SK-N-DZ (cell line): ENCODE results near the gene HIVEP3.

ENCODE experiments used
- DNase-seq: peaks from one replicate; pipeline ENCODE4 v3.0.0-alpha.2; 2015; ENCODE audit warnings: low spot score

HIVEP3 gene

GRCh38 chr1:41485605-41486004 lies 433.1 kb downstream of the HIVEP3 start:
- no peak for DNase-seq

GRCh38 chr1:41484402-41485241 lies 434.1 kb downstream of the HIVEP3 start, which contains the start of gene EDN2:
EDN2 (minus strand) TSS chr1:41484683; CDS start chr1:41484601, 82 bp downstream.
- no peak for DNase-seq

GRCh38 chr1:41483960-41484401 lies 434.7 kb downstream of the HIVEP3 start:
- no peak for DNase-seq

DNA sequence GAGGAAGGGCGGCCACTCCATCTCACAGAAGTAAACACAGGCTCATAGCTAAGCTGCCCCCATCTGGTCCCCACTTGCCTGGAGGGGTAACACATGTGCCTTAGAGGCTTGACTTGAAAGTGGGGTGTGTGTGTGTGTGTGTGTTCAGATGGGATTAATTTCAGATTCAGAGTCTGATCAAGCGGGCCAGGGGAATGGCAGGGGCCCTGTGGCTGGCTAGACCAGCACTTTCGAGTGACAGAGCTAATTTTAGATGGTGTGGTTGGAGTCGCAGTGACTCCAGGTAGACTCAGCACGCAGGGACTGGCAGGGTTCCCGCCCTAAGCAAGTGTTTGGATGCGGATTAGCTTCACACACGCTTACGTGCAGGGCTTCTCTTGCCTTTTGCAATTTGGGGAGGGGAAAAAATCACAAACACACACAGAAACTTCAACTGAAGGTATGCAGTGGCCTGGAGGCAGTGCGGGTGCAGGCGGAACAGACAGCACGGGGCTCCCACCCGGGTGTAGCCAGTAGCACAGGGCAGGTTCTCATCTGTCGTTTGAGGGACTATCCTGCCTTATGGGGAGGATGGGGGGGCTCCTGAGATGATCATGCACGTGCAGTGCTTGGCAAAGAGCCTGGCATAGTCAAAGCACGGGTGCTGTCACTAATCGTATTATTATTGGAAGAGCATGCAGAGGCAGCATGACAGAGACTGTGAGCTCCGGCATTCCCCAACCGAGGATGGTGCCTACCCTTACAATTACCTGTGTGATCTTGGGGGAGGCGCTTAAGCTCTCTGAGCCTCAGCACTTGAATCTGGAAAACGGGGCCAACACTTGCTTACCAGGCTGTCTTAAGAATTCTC lies 435.5 kb downstream of the HIVEP3 start:
- no peak for DNase-seq

- no peak for DNase-seq
Observed at GRCh38 chr1:41482001-41482765, 436.5 kb downstream of the HIVEP3 start.

DNA sequence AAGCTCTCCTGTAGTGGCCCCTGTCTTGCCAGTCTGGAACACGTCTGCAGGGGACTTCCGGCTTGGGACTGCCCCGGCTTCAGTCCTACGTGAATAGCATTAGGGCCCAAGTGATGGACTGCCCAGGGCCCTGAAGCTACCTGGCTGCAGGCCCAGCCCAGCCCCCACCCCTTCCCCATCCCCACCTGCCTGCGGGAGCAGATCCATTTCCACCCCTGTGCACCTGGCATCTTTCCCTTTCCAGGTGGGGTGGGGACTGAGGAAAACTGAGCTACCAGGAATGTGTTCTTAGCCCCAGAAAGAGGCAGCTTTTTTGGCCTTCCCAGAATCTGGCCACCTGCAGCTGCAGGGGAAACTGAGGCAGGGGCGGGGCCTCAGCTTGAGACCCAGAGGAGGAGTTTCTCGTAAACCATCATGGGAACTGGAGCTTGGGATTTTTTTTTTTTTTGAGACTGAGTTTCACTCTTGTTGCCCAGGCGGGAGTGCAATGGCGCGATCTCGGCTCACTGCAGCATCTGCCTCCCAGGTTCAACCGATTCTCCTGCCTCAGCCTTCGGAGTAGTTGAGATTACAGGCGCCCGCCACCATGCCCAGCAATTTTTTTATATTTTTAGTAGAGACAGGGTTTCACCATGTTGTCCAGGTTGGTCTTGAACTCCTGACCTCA lies 437.5 kb downstream of the HIVEP3 start:
- no peak for DNase-seq

DNA sequence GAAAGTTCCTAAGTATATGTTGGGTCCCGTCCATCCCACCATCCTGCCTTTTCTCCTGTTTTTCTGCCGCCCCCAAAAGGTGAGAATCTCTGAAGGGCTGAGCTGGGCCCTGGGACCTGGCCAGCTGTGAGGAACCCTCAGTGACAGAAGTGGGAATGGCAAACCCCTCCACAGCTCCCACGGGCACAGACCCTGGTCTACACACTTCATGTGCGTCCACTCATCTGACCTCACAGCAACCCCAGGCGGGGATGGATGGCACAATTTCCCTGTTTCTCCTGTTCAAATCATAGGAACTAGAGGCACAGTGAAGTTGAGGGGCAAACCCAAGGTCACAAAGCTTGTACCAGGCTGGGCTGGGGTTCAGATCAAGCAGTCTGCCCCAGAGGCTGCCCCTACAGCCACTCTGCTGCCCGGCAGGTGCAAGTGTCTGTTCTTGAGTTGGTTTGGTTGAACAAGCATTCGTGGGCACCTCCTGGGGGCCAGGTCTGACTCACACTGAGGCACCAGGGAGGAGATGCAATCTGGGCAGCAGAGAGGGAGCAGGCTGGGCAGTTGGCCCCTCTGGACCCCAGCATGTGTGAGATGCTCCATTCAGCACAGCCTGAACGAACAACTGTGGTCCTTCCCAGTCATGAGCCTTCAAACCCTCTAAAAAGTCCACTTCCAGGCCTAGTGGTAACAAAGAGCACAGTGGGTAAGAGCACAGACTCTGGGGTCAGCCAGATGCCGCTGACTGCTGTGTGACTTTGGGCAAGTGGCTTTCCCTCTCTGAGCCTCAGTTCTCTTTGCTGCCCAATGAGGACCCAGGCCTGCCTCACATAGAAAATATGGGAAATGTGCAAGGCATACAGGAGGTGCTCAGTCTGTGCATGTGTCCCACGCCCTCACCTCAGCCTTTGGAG lies 438.3 kb downstream of the HIVEP3 start:
- no peak for DNase-seq

DNA sequence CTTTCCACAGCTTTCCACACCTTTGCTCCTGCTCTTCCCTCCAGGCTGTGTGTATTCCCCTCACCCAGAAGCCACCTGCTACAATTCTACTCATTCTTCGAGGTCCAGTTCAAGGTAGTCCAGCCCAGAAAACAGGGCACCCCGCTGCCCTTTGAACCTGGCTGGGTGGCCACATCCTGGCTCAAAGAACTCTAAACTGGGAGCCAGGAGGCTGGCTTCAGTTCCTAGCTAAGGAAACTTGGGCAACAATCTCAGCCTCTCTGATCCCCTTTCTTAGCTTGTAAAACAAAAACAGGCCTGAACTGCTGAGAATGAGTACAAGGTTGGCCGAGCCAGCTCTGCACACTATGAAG lies 438.9 kb downstream of the HIVEP3 start:
- DNase-seq = no peak

DNA sequence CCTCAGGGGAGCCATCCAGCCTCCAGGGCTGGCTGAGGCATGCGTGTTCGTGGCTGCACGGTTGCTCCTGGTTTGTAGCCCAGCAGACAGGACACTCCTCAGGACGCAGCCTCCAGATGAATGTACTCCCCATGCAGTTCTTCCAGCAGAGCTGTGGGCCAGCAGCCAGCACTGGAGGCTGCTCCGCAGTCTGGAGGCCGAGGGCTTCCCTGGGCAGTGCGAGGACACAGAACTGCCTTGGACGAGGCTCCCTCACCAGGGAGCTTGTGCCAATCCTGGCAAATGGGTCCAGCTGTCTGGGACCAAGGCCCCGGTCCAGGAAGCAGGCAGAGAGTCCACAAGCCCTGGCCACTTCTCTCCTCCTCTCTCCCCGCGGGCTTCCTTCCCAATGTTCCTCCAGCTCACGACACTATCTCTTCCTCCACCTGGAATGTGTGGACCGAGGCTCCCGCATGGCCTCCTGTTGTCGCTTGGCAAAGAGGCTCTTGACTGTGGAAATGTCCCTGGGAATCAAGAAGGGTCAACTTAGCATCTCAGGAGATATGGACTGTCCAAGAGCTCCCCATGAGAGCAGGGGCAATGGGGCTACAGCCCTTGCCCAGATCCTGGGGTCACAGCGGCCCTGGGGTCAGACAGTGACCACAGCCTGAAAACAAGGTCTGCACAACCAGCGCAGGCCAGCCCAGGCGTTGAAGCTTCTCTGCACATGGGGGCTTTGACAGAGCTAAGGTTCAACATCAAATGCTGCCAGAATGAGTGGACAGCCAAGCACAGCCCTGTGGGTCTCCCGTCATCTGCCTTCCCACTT lies 439.5 kb downstream of the HIVEP3 start:
- no peak for DNase-seq

- DNase-seq = no peak
Observed at GRCh38 chr1:41478118-41478748, 440.5 kb downstream of the HIVEP3 start.

- no peak for DNase-seq
Observed at GRCh38 chr1:41476807-41477361, 441.8 kb downstream of the HIVEP3 start.

DNA sequence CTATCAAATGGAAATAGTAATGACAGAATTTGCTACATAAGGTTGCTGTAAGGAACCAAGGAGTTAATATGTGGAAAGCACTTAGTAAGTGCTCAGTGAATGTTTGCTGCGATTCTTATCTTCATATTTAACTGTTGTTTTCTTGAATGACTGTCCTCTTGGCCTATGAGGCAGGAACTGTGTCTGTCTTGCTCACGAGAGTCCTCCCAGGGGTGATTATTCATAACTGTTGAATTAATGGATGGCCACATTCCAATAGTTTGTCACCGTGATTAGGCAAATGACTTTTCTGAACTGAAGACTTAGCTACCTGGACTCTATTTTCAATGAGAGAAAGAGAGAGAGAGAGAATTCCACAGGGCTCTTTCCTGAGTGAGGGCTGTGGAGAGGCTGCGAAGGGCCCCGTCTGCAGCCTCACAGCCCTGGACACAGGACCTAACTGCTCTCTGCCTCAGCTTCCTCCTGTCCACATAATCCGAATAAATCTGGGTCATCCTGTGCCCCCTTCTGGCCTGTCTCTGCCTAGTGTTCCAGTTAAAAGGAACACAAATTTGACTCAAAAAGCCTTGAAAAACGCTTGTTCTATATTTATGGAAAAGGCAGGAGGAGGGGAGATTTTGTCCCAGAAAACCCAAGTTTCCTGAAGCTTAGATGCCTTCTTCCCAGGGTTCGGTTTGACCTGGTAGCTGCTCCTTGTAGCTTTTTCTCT lies 442.7 kb downstream of the HIVEP3 start:
- no peak for DNase-seq

- no peak for DNase-seq
Observed at GRCh38 chr1:41475346-41475745, 443.4 kb downstream of the HIVEP3 start.

DNA sequence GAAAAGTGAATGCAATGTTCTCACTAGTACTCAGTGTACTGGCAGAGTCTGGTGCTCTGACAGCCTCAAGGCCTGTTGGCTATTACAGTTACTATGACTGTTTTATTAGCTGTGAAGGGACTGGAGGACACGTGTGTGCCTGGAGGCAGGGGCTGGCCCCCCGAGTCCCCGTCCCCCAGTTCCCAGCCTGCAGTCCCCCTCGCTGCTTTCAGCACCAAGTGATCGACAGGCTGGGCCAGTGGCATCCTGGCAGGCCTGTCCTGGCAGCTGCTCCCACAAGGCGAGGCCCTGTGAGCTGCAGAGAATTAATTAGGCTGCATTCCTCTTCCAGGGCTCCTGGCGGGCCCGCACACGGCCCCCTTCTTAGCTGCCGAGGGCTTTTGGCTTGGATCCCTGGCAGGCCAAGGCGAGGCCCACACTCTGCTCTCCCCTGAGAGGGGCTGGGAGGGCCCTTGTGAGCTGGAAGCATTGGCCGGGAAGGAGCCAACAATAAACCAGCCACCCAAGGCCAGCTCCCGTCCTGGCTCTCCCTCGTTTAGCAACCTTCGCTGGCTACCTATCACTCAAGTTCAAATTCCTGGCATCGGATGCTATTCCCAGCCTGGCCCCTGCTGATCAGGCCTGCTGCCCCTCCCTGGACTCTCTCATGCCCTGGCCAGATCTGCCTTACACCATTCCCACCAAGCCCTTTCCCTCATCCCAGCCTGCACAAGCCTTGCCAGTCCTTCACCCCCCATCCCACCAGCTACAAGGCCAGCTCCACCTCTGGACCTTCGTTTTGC lies 444.0 kb downstream of the HIVEP3 start:
- DNase-seq = no peak

DNA sequence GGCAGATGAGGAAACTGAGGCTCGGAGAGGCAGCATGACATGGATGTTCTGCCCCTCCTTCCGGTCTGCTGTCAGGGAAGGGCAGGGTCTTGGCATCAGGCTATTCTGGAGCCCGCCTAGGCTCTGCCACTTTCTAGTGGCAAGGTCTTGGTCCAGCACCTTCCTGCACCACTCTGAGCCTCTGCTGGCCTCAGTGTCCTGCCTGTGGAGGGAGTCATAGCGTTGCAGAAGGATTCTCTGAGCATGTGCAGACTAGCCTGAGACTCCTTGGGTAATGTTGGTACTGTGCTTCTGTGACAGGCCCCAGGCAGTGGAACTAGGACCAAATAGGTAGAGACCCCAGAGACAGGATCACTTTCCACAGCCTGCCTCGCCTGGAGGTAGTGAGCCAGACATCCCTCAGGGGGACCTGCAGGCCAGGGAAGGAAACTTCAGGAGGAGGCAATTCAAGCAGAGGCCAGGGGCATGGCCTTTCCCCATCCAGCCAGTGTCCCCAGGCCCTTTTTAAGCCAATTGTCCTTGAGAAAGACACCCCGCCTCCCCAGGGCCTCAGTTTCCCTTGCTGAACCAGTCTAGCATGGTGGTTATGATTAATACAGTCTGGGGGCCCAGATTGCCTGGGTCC lies 444.9 kb downstream of the HIVEP3 start:
- DNase-seq = no peak

DNA sequence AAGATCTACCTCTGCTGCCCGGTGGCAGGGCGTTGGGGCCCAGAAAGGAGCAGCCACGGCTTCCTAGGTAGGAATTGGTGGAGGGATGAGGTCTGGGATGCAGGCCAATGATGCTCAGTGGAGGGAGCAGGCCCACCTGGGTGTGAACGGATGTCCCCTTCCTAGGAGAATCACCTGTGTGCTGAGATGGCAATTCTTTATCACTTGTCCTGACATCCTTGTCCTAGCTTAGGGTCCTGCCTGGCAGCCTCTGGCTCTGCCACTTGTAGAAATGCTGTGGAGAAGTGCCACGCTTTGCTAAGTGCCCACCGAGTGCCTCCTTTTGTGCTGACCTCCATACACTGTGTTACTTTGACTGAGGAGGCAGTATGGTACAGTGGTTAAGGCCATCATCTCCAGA lies 447.1 kb downstream of the HIVEP3 start:
- no peak for DNase-seq

DNA sequence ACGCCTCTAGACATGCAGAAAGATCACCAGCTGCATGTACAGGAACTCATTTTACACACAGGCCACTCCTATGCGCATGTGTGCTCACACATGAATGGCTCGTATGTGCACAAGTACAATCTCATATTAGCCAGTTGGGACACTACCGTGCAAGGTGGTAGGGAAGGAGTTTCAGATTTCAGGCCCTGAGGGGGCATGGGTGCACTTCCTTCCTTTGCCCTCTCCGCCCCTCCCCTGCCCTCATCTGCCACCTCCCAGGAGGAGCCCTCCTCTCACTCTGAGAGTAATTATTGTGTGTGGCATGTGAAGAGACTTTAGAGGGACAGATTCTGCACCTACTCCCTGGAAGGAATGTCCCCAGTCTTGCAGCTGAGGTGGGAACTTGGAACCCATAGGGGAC lies 449.0 kb downstream of the HIVEP3 start:
- DNase-seq = no peak
